Measurements from ENCODE around the gene ZFAND3.
"Not testable (repeated sequence)": the region's sequence is repeated elsewhere in the genome, so short reads cannot be mapped to it uniquely, and the experiment has no call there.

The ZFAND3 gene

DNA sequence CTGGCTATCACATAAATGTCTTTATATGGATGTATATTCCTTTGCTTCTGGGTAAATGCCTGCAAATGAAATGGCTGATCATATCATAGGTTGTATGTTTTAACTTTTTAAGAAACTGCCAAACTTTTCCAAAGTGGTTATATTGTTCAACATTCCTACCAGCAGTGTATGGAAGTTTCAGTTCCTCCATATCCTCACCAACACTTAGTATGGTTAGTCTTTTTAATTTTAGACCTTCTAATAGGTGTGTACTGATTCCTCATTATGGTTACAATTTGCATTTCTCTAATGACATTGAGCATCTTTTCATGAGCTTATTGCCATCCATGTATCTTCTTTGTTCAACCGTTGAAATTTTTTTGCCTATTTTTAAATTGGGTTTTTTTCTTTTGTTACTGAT, 155.4 kb downstream of the ZFAND3 start:
- no peak for DNase-seq

DNA sequence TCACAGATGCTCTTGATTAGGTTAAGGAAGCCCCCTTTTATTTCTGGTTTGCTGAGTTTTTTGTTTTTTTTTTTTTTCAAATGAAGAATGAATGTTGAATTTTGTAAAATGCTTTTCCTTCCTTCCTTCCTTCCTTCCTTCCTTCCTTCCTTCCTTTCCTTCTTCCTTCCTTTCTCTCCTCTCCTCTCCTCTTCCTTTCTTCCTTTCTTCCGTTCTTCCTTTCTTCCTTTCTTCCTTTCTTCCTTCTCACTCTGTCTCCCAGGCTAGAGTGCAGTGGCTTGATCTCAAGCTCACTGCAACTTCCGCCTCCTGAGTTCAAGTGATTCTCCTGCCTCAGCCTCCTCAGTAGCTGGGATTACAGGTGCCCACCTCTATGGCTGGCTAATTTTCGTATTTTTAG, 158.2 kb downstream of the ZFAND3 start:
- DNase-seq: no peak

DNA sequence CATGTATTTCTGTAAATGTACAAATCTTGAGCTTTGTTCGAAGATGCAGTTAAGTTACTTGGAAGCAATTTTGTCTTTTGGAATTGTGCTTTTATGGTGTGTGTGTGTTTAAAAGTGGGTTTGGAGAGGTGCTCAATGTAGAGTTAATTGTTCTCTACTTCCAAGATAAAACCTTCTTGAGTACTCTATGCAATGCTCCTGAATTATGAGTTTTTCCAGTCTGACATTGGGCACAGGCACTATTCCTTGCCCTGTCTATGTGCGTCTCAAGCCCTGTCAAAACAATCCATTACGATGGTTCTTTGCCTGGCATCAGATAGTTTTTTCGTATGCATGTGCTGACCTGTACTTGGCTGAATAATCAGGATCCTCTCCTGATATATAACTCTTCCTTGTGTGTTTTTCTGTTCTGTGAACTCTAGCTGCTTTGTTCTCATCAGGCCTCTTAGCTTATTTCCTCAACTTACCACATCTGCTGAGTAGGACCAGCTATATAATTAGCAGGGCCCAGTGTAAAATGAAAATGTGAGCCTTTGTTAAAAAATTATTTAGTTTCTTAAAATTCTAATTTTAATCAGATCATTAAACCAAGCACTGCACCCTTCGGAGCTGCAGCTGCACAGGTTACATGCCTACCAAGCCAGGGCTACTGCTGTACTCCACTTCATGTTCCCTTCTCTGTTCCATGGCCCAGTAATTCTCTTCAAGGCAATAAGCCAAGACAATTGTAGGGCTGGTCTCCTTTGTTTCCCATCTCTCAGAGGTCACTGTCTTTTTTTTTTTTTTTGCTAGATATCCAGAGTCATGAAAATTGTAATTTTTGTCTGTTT, 160.1 kb downstream of the ZFAND3 start:
- no peak for DNase-seq

DNA sequence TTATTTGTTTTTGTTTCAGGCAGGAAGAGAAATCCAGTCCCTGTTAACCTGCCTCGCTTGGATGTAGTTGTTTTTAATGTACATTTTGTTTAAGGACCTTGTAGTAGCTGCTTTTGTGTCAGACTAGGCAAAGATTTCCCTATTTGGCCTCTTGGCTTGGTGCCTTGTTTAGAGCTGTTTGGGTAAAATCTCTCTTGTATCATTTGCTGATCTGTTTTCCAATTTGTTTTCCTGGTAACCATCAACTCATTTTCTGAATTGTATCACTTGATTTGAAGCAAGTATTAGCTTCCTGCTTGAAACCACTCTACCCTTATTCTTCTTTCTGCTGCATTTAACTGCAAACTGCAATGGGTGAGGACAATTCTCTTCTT, 160.7 kb downstream of the ZFAND3 start:
- DNase-seq: no peak

DNA sequence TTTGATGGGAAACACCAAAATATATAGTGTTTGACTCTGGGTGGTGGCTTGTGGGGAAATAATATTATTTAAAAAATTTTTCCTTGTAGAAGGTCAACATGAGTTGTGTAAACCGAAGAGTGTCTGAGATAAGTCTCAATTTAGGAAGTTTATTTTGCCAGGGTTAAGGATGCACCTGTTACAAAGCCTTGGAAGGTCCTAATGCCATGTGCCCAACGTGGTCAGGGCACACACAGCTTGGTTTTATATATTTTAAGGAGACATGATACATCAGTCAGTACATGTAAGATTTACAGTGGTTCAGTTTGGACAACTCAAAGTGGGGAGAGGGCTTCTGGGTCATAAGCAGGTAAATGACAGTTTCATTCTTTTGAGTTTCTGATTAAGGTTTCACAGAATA, 162.1 kb downstream of the ZFAND3 start:
- DNase-seq: no peak

DNA sequence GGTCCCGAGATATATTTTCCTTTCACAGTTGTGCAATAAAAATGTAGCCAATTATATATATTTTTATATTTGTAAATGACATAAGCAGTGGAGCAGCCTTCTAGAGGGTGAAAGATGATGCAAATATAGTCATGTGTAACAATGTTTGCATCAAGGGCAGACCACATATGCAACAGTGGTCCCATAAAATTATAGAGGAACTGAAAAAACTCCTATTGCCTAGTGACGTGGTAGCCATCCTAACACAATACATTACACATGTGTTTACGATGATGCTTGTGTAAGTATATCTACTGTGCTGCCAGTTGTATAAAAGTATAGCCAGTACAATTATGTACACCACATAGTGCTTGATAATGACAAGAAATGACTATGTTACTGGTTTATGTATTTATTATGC, 162.8 kb downstream of the ZFAND3 start:
- DNase-seq: no peak

DNA sequence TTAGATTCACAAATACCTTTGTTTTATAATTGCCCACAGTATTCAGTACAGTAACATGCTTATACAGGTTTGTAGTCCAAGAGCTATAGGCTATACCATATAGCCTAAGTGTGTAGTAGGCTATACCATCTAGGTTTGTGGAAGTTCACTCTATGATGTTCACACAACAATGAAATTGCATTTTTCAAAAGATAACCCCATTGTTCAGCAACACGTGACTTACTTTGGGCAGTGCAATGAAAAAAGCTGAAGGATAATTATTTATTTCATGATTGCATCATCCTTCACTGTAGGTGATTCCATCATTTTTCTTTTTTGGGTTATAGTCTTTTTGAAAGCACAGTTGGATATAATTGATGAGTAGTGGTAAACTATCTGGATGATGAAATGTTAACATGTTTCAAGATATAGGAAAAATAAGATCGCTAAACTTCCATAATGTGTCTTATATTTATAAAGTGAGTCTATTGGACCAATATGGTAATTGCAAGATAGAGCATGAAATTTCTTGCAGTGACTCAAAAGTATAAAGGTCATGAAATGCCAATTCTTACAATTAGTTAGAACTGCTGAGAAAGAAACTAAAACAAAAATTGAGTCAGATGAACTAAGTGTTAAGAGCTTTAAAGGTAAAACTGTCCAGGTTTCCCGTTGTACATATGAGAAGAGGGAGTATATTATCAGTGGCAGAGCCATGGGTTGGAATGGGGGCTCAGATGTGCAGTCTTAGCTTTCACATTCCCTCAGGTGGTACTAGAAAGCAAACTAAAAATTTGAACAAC, 164.4 kb downstream of the ZFAND3 start:
- no peak for DNase-seq

DNA sequence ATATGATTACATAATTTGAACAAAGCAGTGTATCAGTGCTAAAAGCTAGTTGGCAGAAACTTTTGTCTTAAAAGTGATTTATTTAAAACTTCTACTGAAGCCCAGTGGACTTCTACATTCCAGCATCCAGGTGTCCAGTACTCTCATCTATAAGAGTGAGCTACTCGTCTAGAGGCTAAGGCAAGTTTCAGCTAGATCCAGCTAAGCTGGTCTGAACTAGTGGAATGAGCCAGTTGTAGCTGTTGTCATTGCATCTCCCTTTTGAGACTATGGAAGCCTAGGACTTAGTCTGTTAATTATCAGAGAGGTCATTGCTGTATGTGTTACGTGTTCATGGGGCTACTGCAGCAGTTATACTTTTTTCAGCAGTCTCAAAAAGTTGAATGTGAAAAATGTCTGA, 165.1 kb downstream of the ZFAND3 start:
- no peak for DNase-seq

DNA sequence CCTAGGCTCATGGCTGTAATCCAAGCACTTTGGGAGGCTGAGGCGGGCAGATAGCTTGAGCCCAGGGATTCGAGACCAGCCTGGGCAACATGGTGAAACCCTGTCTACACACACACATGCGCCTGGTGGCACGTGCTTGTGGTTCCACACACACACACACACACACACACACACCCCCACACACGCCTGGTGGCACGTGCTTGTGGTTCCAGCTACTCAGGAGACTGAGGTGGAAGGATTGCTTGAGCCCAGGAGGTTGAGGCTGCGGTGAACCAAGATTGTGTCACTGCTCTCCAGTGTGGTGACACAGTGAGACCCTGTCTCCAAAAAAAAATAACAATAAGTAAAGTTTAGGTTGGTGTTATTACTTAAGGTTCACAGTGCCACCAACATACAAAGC, 165.8 kb downstream of the ZFAND3 start:
- DNase-seq: peak; percentile 4

DNA sequence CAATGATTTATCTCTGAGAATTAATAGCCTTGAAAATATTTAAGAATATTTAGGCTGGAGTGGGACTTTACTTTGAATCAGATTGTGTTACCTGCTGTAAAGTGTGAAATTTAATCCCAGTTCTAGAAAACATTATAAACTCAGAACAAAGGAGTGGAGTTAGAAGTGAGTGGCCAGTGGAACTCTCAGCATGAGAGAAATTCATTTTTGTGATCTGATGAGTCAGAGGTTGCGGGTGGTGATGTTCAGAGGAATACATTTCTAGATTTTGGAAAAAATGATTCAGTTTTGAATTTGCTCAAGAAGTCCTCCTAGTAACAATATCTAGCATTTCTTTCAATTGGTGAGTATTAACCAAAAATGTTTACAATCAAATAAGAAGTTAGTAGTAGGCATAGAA, 167.5 kb downstream of the ZFAND3 start:
- peak; percentile 23 for DNase-seq

DNA sequence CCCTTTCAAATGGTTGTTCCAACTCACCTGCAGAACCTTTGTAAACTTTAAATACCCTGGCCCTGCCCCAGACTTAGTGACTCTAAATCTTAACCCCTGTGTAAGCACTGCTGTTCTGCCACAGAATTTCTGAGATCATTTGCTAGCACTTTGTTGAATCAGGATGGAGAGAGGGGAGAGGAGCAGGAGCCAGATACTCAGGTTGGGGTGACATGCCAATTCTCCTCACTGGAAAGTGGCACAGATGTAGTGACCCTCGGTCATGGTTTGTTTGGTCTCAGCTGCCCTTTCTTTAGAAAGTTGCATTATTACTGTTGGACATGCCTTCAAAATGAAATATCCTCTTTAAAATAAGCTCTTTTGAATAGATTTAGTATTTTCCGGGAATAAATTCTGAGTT, 168.0 kb downstream of the ZFAND3 start:
- no peak for DNase-seq

DNA sequence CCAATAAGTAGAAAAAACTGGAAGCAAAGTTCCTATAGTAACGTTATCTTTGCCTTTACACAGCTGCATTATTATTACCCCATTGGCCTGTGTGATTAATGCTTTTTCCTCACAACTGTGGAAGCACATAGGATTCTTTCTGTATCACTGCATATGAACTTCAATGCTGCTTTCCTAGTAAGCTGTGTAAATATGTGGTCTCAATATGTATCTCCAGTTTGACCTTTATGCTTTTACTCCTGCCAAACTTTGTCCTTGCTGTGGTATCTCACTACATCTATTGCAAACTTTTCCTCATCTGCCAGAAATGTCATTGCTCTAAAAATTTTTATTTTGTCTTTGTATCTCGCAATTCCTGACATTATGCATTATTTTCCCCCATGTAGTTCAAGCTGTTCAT, 168.6 kb downstream of the ZFAND3 start:
- DNase-seq: no peak

DNA sequence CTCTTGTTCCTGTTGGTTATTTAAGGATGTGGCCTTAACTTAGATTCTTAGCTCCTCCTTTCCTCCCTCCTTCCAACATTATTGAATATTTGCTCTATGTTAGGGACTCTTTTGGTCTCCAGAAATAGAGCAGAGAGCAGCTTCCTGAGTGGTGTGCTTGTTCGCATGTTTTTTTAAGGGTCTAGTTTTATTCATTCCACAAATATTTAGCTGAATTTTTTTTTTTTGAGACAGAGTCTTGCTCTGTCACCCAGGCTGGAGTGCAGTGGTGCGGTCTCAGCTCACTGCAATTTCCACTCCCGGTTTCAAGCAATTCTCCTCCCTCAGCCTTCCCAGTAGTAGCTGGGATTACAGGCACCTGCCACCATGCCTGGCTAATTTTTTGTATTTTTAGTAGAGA, 169.2 kb downstream of the ZFAND3 start:
- no peak for DNase-seq

DNA sequence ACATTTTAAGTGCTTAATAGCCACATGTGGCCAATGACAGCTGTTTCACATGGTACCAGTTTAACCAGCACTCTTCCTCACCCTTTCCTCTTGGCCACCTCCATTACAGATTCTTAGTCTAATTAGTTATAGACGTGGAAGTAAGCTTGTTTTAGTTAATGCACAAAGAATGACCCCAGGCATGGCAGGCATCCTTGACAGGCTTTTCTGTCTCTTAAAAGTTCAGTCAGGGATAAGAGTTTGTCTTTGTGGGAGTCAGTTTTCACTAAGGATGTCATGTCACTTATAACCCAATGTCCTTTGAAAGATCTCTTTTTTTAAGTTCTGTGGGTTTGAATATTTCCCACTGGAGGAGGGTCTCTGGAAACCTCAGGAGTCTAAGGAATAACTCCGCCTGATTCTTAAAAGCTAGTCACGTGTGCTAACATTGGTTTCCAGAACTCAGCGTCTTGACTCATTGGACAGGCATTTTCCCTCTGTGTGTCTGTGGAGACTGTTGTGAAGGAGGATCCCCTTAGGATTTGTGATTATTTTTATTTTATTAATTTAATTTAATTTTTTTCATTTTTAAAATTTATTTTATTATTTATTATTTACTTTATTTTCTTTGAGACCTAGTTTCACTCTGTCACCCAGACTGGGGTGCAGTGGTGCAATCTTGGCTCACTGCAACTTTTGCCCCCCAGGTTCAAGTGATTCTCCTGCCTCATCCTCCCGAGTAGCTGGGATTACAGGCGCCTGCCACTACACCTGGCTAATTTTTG, 171.4 kb downstream of the ZFAND3 start:
- no peak for DNase-seq

DNA sequence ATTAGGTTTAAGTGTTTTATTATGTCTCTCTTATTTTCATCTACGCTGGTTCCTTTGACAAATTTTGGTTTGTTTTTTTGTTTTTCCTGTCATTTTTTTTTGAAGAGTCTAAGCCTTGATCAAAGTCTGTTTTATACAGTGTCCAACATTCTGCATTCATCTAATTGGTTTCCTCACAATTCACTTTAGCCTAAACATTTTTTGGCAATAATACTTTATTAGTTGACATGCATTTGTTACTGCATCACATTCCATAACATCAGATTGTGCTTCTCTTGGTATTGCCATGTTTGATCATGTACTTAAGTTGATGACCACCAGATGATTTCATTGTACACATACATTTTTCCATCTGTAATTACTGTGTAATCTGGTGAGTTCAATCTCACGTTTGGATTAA, 173.2 kb downstream of the ZFAND3 start:
- DNase-seq: no peak

DNA sequence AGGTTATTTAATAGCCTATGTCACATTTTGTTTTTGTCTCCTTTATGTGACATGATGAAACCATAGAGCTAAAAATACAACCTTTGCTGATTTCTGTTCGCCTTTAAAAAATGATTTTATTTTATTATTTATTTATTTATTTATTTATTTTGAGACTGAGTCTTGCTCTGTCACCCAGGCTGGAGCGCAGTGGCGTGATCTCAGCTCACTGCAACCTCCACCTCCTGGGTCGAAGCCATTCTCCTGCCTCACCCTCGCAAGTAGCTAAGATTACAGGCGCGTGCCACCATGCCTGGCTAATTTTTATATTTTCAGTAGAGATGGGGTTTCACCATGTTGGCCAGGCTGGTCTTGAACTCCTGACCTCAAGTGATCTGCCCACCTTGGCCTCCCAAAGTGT, 173.7 kb downstream of the ZFAND3 start:
- not testable (repeated sequence) for DNase-seq

DNA sequence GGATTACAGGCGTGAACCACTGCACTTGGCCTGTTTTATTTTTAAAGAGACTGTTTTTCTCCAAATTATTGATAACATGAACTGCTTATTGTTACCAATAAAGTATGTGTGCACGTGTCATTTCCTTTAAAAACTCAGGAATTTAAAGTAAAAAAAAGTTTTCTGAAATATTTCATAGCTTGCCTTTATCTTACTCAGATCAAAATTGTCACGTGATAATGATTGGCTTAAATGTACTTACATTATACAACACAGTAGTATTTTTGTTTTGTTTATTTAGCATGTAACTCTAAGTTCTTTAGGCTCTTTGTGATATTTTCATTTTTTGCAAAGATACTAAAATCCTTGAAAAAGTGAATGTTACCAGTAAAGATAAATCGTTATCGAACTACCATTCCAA, 174.1 kb downstream of the ZFAND3 start:
- no peak for DNase-seq

DNA sequence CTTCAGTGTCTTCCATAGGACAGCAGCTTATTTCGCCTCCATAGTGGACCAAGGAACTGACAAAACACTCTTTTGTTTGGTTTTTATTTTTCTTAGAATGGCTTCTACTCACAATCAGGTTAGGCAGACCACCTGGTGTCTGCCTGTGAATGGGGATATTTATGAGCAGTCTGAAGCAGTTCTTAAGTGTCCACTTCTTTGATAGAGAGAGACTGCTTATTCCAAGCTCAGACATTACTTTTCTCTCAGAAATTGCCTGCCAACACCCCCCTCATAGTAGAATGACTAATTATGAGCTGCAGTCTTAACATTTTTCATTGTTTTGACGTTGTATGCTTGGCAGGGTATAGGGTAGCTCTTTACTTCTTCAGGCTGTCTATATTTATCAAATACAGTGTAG, 174.7 kb downstream of the ZFAND3 start:
- no peak for DNase-seq

DNA sequence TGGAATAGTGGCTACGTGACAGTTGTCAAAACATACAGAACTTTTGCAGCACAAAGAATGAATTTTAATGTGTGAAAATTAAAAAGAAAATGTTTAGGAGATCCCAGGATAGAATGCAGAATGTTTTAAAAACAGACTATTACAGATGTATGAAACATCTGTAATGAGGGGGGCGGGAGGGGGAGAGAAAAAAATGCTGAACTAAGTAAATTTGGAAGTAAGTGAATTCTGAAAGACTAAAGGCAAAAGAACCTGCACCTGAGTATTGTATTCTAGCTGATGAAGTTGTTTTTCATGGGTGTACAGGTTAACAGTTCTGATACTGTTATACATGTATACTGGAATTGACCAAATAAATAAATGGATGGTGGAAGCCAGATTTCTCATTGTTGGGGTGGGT, 178.8 kb downstream of the ZFAND3 start:
- DNase-seq: no peak

DNA sequence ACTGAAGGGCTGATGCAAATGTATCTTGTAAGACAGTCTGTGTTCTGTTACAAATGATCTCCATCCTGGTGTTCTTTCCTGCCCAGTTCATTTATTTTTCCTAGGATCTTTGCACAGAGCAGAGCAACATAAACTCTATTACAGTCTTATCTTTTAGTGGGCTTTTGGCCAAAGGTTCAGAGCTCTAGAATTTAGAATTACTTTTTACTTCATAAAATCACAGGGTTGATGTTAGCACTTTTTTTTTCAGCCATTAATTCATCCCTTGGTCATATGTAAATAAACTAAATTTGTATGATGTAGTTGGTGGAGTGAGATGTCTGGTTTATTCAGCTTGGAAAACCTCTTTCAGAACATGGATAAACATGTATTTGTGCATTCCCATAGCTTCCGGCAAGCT, 181.9 kb downstream of the ZFAND3 start:
- no peak for DNase-seq

DNA sequence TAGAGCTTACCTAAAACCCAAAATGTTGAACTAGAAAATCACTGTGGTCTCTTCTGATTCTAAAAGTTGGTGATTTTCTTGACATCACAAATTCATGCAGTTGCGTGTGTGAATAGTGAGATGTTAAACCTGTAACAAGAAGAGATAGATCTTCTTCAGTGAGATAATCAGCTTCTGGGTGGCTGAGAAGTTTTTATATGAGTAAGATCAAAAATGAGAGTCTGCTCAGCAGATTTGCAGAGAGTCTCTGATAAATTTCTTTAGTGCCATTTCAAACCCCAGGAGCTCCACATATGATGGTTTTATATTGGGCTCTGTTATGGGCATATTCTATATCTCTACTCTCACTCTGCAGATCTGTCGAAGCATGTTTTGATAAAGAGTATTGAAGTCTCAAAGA, 185.4 kb downstream of the ZFAND3 start:
- no peak for DNase-seq

DNA sequence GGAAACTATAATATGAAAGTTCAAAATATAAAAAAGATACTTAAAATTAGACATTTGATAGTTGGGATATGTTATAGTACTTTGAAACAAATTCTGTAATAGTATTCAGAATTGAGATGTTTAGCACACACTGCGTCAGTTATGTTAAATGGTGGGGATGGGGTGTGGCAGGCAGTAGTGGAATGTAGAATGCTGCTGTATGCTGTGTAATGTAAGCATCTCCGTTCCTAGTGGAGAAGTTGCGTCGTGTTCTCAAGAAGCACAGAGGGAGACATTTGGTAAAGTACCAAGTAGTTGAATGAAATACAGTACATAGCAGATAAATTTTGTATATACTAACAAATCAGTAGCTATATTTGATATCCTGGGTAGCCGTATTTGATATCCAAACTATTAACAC, 192.4 kb downstream of the ZFAND3 start:
- no peak for DNase-seq

DNA sequence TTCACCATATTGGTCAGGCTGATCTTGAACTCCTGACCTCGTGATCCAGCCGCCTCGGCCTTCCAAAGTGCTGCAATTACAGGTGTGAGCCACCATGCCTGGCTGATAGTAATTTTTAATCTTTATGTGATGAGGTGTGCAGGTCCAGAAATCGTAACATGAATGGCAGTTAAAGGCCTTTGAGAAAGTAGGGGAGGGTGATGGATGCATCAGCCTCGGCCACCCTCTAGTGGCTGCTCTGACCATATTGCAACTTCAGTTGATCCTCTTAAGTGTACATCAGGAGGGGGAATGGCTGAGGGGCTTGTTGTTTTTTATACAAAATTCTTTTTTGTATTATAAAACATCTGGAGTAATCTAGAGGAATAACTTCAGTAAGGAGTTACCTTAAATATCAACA, 193.0 kb downstream of the ZFAND3 start:
- DNase-seq: no peak

DNA sequence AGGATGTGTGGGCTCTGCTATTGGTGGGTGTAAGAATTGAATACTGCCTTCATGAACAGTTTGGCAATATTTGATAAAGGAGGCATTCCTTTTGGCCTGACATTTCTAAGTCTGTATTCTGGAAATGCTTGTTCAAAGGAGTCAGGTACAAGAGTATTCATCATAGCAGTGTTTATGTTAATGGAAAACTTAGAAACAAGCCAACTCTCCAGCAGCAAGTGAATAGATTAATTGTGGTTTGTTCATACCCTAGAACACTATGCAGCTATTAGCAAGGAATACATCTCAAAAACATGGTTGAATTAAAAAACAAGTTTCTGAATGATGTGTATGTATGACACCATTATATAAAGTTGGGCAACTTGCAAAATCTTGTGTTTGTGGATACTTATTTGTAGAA, 195.8 kb downstream of the ZFAND3 start:
- DNase-seq: no peak

Data from stimulated activated naive CD4-positive, alpha-beta T cell treated with Interleukin-2 at 50 U/mL for 16 hours (primary cell).